AG09319 (cell line): ENCODE data around the gene NUCKS1.

Source experiments
- DNase-seq: peaks from one replicate; pipeline ENCODE4 v3.0.0-alpha.2; 2010; ENCODE audit warnings: low read depth; ENCODE audit errors: extremely low read depth
- CTCF ChIP-seq: IDR thresholded peaks from 2 replicates; pipeline ENCODE4 v1.5.1; 2011; ENCODE audit warnings: low read depth, mild to moderate bottlenecking, inconsistent platforms, low read length, moderate library complexity

The NUCKS1 gene

GRCh38 chr1:205780335-205780734 lies 30.4 kb upstream of the NUCKS1 start:
- DNase-seq, result no peak
- TF ChIP-seq CTCF, result no peak

DNA sequence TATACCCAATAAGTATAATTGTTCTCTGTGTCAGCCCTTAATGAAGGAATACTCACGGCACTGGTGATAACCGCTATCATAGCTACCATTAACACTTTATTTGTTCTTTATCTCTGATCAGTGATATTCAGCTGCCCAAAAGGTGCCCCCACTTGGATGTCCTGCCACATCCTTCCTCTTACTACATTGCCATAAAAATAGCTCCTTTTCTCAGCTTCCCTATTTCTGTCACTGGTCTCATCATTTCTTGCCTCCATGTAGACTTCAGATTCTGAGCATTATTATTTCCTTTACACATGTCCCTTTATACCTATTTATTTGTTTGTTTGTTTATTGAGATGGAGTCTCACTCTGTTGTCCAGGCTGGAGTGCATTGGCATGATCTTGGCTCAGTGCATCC lies 28.0 kb upstream of the NUCKS1 start:
- DNase-seq, result no peak
- no peak for TF ChIP-seq CTCF

DNA sequence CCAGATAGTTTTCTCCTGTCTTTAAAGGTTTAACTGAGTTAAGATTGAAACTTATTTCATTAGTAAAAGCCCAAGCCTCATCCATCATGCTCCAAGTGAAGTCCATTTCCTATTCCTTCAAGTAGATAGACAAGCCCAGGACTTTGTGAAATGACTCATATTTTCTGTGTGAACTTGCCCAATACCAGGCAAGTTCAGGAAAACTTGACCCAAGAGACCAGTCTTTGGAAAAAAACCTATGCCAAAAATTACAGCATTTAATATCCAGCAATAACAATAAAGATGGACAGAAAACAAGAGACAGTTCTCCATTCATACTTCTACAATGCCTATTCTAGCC lies 25.7 kb upstream of the NUCKS1 start:
- no peak for DNase-seq
- TF ChIP-seq CTCF, result no peak

GRCh38 chr1:205775015-205775716 lies 25.2 kb upstream of the NUCKS1 start, which contains the start of gene RAB29:
RAB29 (minus strand) TSS chr1:205775482; CDS start chr1:205774956, 526 bp downstream.
- no peak for TF ChIP-seq CTCF
- DNase-seq, result peak; percentile 50

- no peak for DNase-seq
- no peak for TF ChIP-seq CTCF
Measured at GRCh38 chr1:205774198-205775014, 24.4 kb upstream of the NUCKS1 start.

DNA sequence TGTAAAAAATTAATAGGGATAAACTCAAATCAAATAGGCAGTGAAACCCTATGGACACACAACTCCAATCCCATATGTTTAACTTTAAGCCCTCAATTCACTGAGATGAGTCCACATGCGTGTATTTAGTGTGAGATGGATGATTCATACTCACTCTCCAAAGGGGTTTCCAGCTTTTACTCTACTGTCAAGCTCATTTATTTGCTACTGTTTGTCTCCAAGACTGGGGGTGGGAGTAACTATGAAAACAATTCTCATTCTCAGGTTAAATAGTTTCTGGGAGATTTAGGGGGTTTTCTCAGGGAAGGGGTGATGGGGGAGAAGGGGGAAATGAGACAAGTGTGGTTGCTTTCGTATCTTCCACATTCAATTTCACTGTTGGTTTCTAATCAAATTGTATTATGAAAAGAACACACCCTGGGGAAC lies 22.6 kb upstream of the NUCKS1 start:
- no peak for DNase-seq
- no peak for TF ChIP-seq CTCF

- no peak for TF ChIP-seq CTCF
- no peak for DNase-seq
Measured at GRCh38 chr1:205770618-205771017, 20.6 kb upstream of the NUCKS1 start.
